CD4-positive, alpha-beta T cell (primary cell): ENCODE measurements around the gene RAB6A. TPM values are rescaled to one million over a fixed set of nuclear protein-coding genes. Genes with fewer than 3 reads are reported as not detected.

Experiments used
- ATAC-seq: fragments of 200-7000 bp; cut with Tn5 transposase; one replicate; pipeline ENCODE4 v1.10.0; 2022; ENCODE audit warnings: mild to moderate bottlenecking; ENCODE audit not compliant: poor library complexity
- CTCF ChIA-PET: fragments of 350-600 bp; sonication (Branson Sonifier 250); formaldehyde crosslinking; loops from one replicate; lab custom pipeline; 2021; ENCODE audit warnings: antibody characterized with exemption, inconsistent platforms; lab: Charles Lee
- POLR2A ChIA-PET: fragments of 350-600 bp; sonication (Branson Sonifier 250); formaldehyde crosslinking; loops from one replicate; lab custom pipeline; 2021; ENCODE audit warnings: antibody characterized with exemption, inconsistent platforms; lab: Charles Lee
- DNase-seq, 14 experiments: peaks; one replicate each; pipeline ENCODE4 v3.0.0-alpha.2; 2013 to 2020; ENCODE audit warnings: mixed read lengths in 2 of 14
- H3K27ac ChIP-seq, 2 donors: one replicate each; pipeline versions ENCODE4 v1.5.1 to v1.7.0; 2013; ENCODE audit warnings: low read length in 2 of 2, low read depth in 1 of 2, mild to moderate bottlenecking in 1 of 2
- H3K27me3 ChIP-seq, 2 experiments: 1 replicate in 1 of 2; 2 replicates in 1 of 2; pipeline versions ENCODE4 v1.6.1 to v1.7.0; 2013; ENCODE audit warnings: low read length in 2 of 2, control low read depth in 1 of 2, mild to moderate bottlenecking in 1 of 2, moderate library complexity in 1 of 2; ENCODE audit not compliant: insufficient read depth in 2 of 2, control insufficient read depth in 1 of 2
- H3K36me3 ChIP-seq: one replicate; pipeline ENCODE4 v1.6.1; 2013; ENCODE audit warnings: low read length, control low read depth; ENCODE audit not compliant: insufficient read depth
- H3K4me1 ChIP-seq: one replicate; pipeline ENCODE4 v1.6.1; 2013; ENCODE audit warnings: low read length, control low read depth; ENCODE audit not compliant: insufficient read depth
- H3K4me3 ChIP-seq: one replicate; pipeline ENCODE4 v1.5.1; 2013; ENCODE audit warnings: mild to moderate bottlenecking, low read length, moderate library complexity
- H3K9me3 ChIP-seq, 2 experiments: 1 replicate in 1 of 2; 2 replicates in 1 of 2; pipeline versions ENCODE4 v1.6.1 to v1.7.0; 2013; ENCODE audit warnings: low read length in 2 of 2, mild to moderate bottlenecking in 2 of 2, control low read depth in 1 of 2, moderate library complexity in 1 of 2; ENCODE audit not compliant: control insufficient read depth in 1 of 2, insufficient read depth in 1 of 2
- H3K27ac Mint-ChIP-seq: one replicate; pipeline ENCODE4 v1.8.0; 2020; ENCODE audit warnings: mixed read lengths
- H3K27me3 Mint-ChIP-seq: one replicate; pipeline ENCODE4 v1.8.0; 2021; ENCODE audit warnings: mixed read lengths
- H3K36me3 Mint-ChIP-seq: one replicate; pipeline ENCODE4 v1.8.0; 2021; ENCODE audit warnings: low read depth, mixed read lengths
- H3K4me1 Mint-ChIP-seq: one replicate; pipeline ENCODE4 v1.8.0; 2021; ENCODE audit warnings: low read depth, mixed read lengths
- H3K4me3 Mint-ChIP-seq: one replicate; pipeline ENCODE4 v1.8.0; 2020; ENCODE audit warnings: mild to moderate bottlenecking, mixed read lengths
- H3K9me3 Mint-ChIP-seq: one replicate; pipeline ENCODE4 v1.8.0; 2020; ENCODE audit warnings: mixed read lengths
- CTCF ChIP-seq: fragments of 200-600 bp; IDR thresholded peaks from one replicate; pipeline ENCODE4 v1.8.0; 2022; ENCODE audit warnings: antibody characterized with exemption, mild to moderate bottlenecking
- intact Hi-C, 2 experiments: fragments of 100-400 bp; cut with DNase I in 1 of 2; cut with micrococcal nuclease in 1 of 2; formaldehyde crosslinking; loops; one replicate each; pipeline versions ENCODE4 v1.15.1 to v1.9.0; 2023 to 2025; cut with DNase I, micrococcal nuclease
- total RNA-seq, 174 experiments: library from RNA in 2 of 174; stranded (reverse) in 2 of 174; gene quantifications; one replicate each; pipeline ENCODE4 v1.2.3 and lab custom pipeline; 2021 to 2026

The RAB6A gene
- total RNA-seq, 2 experiments from 2014 or later = 42.6 to 49.3 TPM

- H3K27me3 Mint-ChIP-seq = no peaks in the 10 kb centered on the region
- intact Hi-C loops = loop anchor here in 1 of 2 experiments (5.0 kb wide), 1 partner anchor 35 kb away; no protein-coding TSS in a partner anchor
- POLR2A ChIA-PET = interaction anchor here (0.7 kb wide), 1 partner anchor 51 kb away, joined by 3 read pairs; no protein-coding TSS in a partner anchor
- ATAC-seq = no peak
- peaks cover 6% of the 10 kb centered on the region for H3K36me3 ChIP-seq
- peaks cover 22% of the 10 kb centered on the region for H3K4me1 ChIP-seq
- no peak overlapping the region for H3K27ac Mint-ChIP-seq
- H3K27ac ChIP-seq = no peak overlapping the region
- CTCF ChIA-PET = no interaction called here
- TF ChIP-seq CTCF = no peak
- no peak for DNase-seq
- H3K4me1 Mint-ChIP-seq = peaks cover 57% of the 10 kb centered on the region
- no peaks in the 10 kb centered on the region for H3K27me3 ChIP-seq
- peaks cover 19% of the 10 kb centered on the region for H3K36me3 Mint-ChIP-seq
- peak overlapping the region; percentile 61 for H3K4me3 Mint-ChIP-seq
- no peaks in the 10 kb centered on the region for H3K9me3 ChIP-seq
- no peaks in the 10 kb centered on the region for H3K9me3 Mint-ChIP-seq
- no peak overlapping the region for H3K4me3 ChIP-seq
Observed at GRCh38 chr11:73757598-73757997, 3.3 kb downstream of the RAB6A start.

GRCh38 chr11:73755670-73756069 lies 5.2 kb downstream of the RAB6A start:
- Mint-ChIP-seq H3K4me1 (peaks cover 69% of the 10 kb centered on the region), H3K27ac (no peak overlapping the region), H3K4me3 (no peak overlapping the region), H3K36me3 (peaks cover 29% of the 10 kb centered on the region), H3K27me3 (no peaks in the 10 kb centered on the region), H3K9me3 (no peaks in the 10 kb centered on the region)
- no peak for ATAC-seq
- Histone ChIP-seq H3K4me3 (no peak overlapping the region), H3K36me3 (peaks cover 6% of the 10 kb centered on the region), H3K4me1 (peaks cover 23% of the 10 kb centered on the region), H3K27ac (no peak overlapping the region), H3K27me3 (no peaks in the 10 kb centered on the region), H3K9me3 (no peaks in the 10 kb centered on the region)
- CTCF ChIA-PET = interaction anchor here (1.2 kb wide), 1 partner anchor 24 kb away, joined by 3 read pairs; no protein-coding TSS in a partner anchor
- intact Hi-C loops = loop anchor here in 1 of 2 experiments (5.0 kb wide), 1 partner anchor 37 kb away; no protein-coding TSS in a partner anchor
- no peak for TF ChIP-seq CTCF
- POLR2A ChIA-PET = interaction anchor here (0.8 kb wide), 1 partner anchor 23 kb away, joined by 3 read pairs; no protein-coding TSS in a partner anchor
- DNase-seq = no peak

- DNase-seq = no peak
- Histone ChIP-seq H3K36me3 (peaks cover 6% of the 10 kb centered on the region), H3K27ac (no peak overlapping the region), H3K9me3 (no peaks in the 10 kb centered on the region), H3K4me1 (peaks cover 20% of the 10 kb centered on the region), H3K4me3 (no peak overlapping the region), H3K27me3 (no peaks in the 10 kb centered on the region)
- peaks cover 74% of the 10 kb centered on the region for H3K4me1 Mint-ChIP-seq
- H3K4me3 Mint-ChIP-seq = no peak overlapping the region
- peak overlapping the region; percentile 30 for H3K27ac Mint-ChIP-seq
- CTCF ChIA-PET = no interaction called here
- no peaks in the 10 kb centered on the region for H3K9me3 Mint-ChIP-seq
- peaks cover 20% of the 10 kb centered on the region for H3K36me3 Mint-ChIP-seq
- no peak for ATAC-seq
- intact Hi-C loops = no loop called here
- no peak for TF ChIP-seq CTCF
- H3K27me3 Mint-ChIP-seq = no peaks in the 10 kb centered on the region
- POLR2A ChIA-PET = interaction anchor here (0.6 to 0.7 kb wide), 2 partner anchors 26 to 61 kb away, joined by 3 to 4 read pairs; no protein-coding TSS in a partner anchor
Observed at GRCh38 chr11:73753938-73754337, 6.9 kb downstream of the RAB6A start.
